Neural cell (in vitro differentiated cells): ENCODE measurements around the gene ME3.

Source experiments
- CTCF ChIP-seq: fragments of 450-650 bp; IDR thresholded peaks from 2 replicates; pipeline ENCODE4 v1.5.1; 2014; ENCODE audit warnings: antibody characterized with exemption, mild to moderate bottlenecking, moderate library complexity; ENCODE audit not compliant: poor library complexity, severe bottlenecking
- EP300 ChIP-seq: fragments of 450-650 bp; conservative IDR thresholded peaks from 2 replicates; pipeline ENCODE4 v1.6.1; 2014; ENCODE audit warnings: antibody characterized with exemption, mild to moderate bottlenecking, moderate library complexity; ENCODE audit not compliant: poor library complexity, severe bottlenecking
- MXI1 ChIP-seq: fragments of 450-650 bp; conservative IDR thresholded peaks from 2 replicates; pipeline ENCODE4 v1.6.1; 2014; ENCODE audit warnings: antibody characterized with exemption, mild to moderate bottlenecking; ENCODE audit not compliant: poor library complexity, severe bottlenecking
- POLR2AphosphoS5 ChIP-seq: IDR thresholded peaks from 2 replicates; pipeline ENCODE4 v1.6.1; 2012
- RAD21 ChIP-seq: fragments of 450-650 bp; conservative IDR thresholded peaks from 2 replicates; pipeline ENCODE4 v1.6.1; 2014; ENCODE audit warnings: antibody characterized with exemption, mild to moderate bottlenecking, moderate library complexity
- TAF1 ChIP-seq: IDR thresholded peaks from 2 replicates; pipeline ENCODE4 v1.6.1; 2012; ENCODE audit warnings: low read depth
- TF ChIP-seq, protein P1 (sequence below): IDR thresholded peaks from 2 replicates; pipeline ENCODE4 v1.6.1; 2012; ENCODE audit warnings: borderline replicate concordance

- no peak for TF ChIP-seq CTCF
- TF ChIP-seq TAF1 = no peak
- TF ChIP-seq, protein P1, sequence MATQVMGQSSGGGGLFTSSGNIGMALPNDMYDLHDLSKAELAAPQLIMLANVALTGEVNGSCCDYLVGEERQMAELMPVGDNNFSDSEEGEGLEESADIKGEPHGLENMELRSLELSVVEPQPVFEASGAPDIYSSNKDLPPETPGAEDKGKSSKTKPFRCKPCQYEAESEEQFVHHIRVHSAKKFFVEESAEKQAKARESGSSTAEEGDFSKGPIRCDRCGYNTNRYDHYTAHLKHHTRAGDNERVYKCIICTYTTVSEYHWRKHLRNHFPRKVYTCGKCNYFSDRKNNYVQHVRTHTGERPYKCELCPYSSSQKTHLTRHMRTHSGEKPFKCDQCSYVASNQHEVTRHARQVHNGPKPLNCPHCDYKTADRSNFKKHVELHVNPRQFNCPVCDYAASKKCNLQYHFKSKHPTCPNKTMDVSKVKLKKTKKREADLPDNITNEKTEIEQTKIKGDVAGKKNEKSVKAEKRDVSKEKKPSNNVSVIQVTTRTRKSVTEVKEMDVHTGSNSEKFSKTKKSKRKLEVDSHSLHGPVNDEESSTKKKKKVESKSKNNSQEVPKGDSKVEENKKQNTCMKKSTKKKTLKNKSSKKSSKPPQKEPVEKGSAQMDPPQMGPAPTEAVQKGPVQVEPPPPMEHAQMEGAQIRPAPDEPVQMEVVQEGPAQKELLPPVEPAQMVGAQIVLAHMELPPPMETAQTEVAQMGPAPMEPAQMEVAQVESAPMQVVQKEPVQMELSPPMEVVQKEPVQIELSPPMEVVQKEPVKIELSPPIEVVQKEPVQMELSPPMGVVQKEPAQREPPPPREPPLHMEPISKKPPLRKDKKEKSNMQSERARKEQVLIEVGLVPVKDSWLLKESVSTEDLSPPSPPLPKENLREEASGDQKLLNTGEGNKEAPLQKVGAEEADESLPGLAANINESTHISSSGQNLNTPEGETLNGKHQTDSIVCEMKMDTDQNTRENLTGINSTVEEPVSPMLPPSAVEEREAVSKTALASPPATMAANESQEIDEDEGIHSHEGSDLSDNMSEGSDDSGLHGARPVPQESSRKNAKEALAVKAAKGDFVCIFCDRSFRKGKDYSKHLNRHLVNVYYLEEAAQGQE = no peak
- no peak for TF ChIP-seq EP300
- no peak for TF ChIP-seq POLR2AphosphoS5
- TF ChIP-seq RAD21 = no peak
- no peak for TF ChIP-seq MXI1
These were observed 226.1 kb downstream of the ME3 start for GRCh38 chr11:86446163-86446923.
